Measurements from ENCODE around the gene LMOD2.

LMOD2 gene

DNA sequence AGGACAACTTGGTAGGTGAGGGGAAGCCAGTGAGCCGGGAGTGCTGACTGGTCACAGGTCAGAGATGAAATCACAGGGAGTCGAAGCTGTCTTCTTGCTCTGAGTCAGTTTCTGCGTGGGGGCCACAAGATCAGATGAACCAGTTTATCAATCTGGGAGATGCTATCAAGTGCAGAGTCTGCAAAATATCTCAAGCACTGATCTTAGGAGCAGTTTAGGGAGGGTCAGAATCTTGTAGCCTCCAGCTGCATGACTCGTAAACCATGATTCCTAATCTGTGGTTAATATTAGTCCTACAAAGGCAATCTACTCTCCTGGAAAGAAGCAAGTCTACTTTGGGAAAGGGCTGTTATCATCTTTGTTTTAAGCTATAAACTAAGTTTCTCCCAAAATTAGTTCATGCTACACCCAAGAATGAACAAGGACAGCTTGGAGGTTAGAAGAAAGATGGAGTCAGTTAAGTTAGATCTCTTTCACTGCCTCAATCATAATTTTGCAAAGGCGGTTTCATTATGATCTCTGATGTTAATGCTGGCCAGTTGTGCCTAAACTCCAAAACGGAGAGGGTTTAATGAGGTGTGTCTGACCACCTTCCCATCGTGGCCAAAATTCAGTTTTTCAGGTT lies 8.4 kb upstream of the LMOD2 start:
- H3K4me3 ChIP-seq = no peak overlapping the region

DNA sequence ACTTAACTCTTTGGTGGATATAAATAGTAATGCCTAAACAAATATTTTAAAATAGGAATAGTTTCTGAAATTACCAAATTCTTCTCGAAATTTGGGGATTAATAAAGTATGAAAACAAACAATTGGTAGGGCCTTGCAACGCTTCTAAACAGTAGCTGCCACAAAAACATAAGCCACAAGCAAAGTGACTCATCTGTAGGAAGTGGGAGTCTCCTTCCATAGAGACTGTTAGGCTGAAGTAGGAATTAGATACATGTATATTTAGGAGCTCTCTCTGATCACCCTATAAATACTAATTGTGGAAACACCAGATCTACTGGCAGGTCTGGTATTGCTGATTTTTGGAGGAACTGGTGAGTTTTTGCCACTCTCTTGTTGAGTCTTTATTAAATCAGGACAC lies 5.7 kb upstream of the LMOD2 start:
- H3K9me3 ChIP-seq (ENCODE audit: low read depth, low read length) = no peaks in the 10 kb centered on the region
- no peak overlapping the region for H3K4me3 ChIP-seq
- no peak overlapping the region for H3K9ac ChIP-seq (ENCODE audit: insufficient read length)
- TF ChIP-seq FOXP2 (optimal IDR thresholded peaks at IDR 0.05; ENCODE audit: control extremely low read depth, extremely low read length, insufficient read depth) = no peak
- TF ChIP-seq POLR2AphosphoS5 (IDR thresholded peaks at IDR 0.05; ENCODE audit: borderline replicate concordance, low read depth, low read length) = no peak
- no peak for TF ChIP-seq EZH2 (IDR thresholded peaks at IDR 0.05)
- H3K36me3 ChIP-seq (ENCODE audit: insufficient read depth, low read length) = no peaks in the 10 kb centered on the region
- no peak overlapping the region for H3K27ac ChIP-seq
- no peak for DNase-seq (ENCODE audit: low read depth, low spot score)

More for the DNA sequence above, 8.4 kb upstream of the LMOD2 start:
- Histone ChIP-seq H3K36me3 (ENCODE audit: insufficient read depth, low read length) (no peaks in the 10 kb centered on the region), H3K9ac (ENCODE audit: insufficient read length) (no peak overlapping the region), H3K9me3 (ENCODE audit: low read depth, low read length) (no peaks in the 10 kb centered on the region), H3K27ac (no peak overlapping the region)
- no peak for DNase-seq (ENCODE audit: low read depth, low spot score)
- TF ChIP-seq FOXP2 (optimal IDR thresholded peaks at IDR 0.05; ENCODE audit: control extremely low read depth, extremely low read length, insufficient read depth) (no peak), EZH2 (IDR thresholded peaks at IDR 0.05) (no peak), POLR2AphosphoS5 (IDR thresholded peaks at IDR 0.05; ENCODE audit: borderline replicate concordance, low read depth, low read length) (no peak)

DNA sequence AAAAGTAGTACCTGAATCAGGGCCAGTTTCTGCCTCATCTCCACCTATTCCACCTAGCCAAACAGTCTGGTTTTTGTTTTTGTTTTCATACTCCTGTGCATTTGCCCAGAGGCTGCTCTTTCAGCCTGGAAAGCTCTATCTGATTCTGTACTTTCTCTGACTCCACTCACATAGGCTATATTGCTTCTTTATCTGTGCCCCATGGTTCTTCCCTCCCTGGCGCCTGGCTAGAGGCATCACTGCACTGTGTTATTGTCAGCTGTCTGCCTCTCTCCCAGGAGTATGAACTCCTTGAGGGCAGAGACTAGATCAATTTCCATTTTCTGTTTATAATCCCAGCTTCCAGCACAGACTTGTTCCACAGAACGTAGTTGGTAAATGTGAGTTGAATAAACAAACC lies 5.1 kb upstream of the LMOD2 start:
- no peak overlapping the region for H3K4me3 ChIP-seq
- H3K36me3 ChIP-seq (ENCODE audit: insufficient read depth, low read length) = no peaks in the 10 kb centered on the region
- H3K27ac ChIP-seq = no peak overlapping the region
- DNase-seq (ENCODE audit: low read depth, low spot score) = no peak
- H3K9me3 ChIP-seq (ENCODE audit: low read depth, low read length) = no peaks in the 10 kb centered on the region
- H3K9ac ChIP-seq (ENCODE audit: insufficient read length) = no peak overlapping the region
- no peak for TF ChIP-seq FOXP2 (optimal IDR thresholded peaks at IDR 0.05; ENCODE audit: control extremely low read depth, extremely low read length, insufficient read depth)
- TF ChIP-seq EZH2 (IDR thresholded peaks at IDR 0.05) = no peak
- no peak for TF ChIP-seq POLR2AphosphoS5 (IDR thresholded peaks at IDR 0.05; ENCODE audit: borderline replicate concordance, low read depth, low read length)

DNA sequence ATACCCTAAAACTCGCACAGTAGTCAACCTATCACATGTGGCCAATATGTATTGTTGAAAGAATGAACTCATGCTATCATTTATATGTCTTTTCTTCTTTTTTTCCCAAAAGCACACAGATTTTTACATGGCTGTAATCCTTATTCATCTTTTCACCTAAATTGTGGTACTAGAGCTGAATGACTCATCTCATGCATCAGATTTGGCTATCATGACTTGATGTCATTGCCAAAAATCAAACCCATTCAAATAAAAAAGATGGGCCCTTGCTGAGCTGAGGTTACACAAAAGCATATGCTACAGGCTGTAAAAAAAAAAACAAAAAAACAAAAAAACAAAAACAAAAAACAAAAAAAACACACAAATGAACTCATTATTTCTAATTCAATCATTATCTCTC lies 3.3 kb upstream of the LMOD2 start:
- TF ChIP-seq EZH2 (IDR thresholded peaks at IDR 0.05) = no peak
- no peak for TF ChIP-seq FOXP2 (optimal IDR thresholded peaks at IDR 0.05; ENCODE audit: control extremely low read depth, extremely low read length, insufficient read depth)
- TF ChIP-seq POLR2AphosphoS5 (IDR thresholded peaks at IDR 0.05; ENCODE audit: borderline replicate concordance, low read depth, low read length) = no peak
- no peaks in the 10 kb centered on the region for H3K36me3 ChIP-seq (ENCODE audit: insufficient read depth, low read length)
- no peak overlapping the region for H3K9ac ChIP-seq (ENCODE audit: insufficient read length)
- H3K9me3 ChIP-seq (ENCODE audit: low read depth, low read length) = no peaks in the 10 kb centered on the region
- no peak overlapping the region for H3K27ac ChIP-seq
- H3K4me3 ChIP-seq = no peak overlapping the region
- no peak for DNase-seq (ENCODE audit: low read depth, low spot score)

DNA sequence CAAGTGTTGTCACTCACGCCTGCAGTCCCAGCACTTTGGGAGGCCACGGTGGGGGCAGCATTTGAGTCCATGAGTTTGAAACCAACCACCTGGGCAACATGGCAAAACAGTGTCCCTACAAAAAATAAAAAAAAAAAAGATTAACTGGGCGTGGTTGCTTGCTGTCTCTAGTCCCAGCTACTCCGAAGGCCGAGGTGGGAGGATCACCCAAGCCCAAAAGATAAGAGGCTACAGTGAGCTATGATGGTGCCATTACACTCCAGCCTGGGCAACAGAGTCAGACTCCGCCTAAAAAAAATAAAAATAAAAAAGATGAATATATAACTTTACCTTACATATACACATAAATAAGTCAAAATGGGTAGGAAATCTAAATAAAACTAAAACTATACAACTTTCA lies 2.5 kb upstream of the LMOD2 start:
- no peak for DNase-seq (ENCODE audit: low read depth, low spot score)
- TF ChIP-seq FOXP2 (optimal IDR thresholded peaks at IDR 0.05; ENCODE audit: control extremely low read depth, extremely low read length, insufficient read depth) (no peak), EZH2 (IDR thresholded peaks at IDR 0.05) (no peak), POLR2AphosphoS5 (IDR thresholded peaks at IDR 0.05; ENCODE audit: borderline replicate concordance, low read depth, low read length) (no peak)
- Histone ChIP-seq H3K27ac (no peak overlapping the region), H3K9me3 (ENCODE audit: low read depth, low read length) (no peaks in the 10 kb centered on the region), H3K9ac (ENCODE audit: insufficient read length) (no peak overlapping the region), H3K36me3 (ENCODE audit: insufficient read depth, low read length) (no peaks in the 10 kb centered on the region), H3K4me3 (no peak overlapping the region)

DNA sequence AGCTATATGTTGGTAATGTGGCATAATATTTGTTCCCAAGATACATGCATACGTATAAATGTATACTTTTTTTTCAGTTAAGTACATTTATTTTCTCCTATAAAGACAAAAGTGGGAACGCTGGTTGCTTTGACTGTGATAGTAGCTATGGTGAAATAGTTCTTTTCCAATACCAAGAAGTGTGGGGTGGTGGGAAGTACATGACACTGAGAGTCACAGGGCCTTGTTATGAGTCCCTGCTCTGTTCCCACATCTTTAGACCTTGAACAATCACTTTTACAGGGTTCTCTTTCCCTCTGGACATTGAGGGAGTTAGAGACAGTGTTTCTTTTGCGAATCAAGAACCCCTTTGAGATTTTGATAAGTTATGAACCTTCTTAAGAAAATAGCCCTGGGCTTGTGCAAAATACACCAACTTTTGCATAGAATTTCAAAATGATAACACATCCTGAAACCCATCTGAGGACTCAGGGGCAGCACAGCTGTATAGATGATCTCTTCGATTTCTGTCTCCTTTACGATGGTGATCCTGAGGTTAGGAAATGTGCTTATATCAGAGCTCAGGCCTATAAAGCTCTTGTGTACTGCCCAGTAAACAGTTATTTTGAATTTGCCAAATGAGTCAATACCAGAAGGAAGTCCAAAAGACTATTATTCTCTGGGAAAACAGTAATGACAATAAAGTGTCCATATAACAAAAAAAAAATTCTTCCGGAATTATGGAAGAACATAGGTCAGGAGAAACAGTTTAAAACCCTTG lies 1.1 kb downstream of the LMOD2 start:
- H3K4me3 ChIP-seq = no peak overlapping the region
- H3K36me3 ChIP-seq (ENCODE audit: insufficient read depth, low read length) = no peaks in the 10 kb centered on the region
- no peak for DNase-seq (ENCODE audit: low read depth, low spot score)
- no peak overlapping the region for H3K27ac ChIP-seq
- no peak overlapping the region for H3K9ac ChIP-seq (ENCODE audit: insufficient read length)
- no peaks in the 10 kb centered on the region for H3K9me3 ChIP-seq (ENCODE audit: low read depth, low read length)
- TF ChIP-seq EZH2 (IDR thresholded peaks at IDR 0.05) (no peak), FOXP2 (optimal IDR thresholded peaks at IDR 0.05; ENCODE audit: control extremely low read depth, extremely low read length, insufficient read depth) (no peak), POLR2AphosphoS5 (IDR thresholded peaks at IDR 0.05; ENCODE audit: borderline replicate concordance, low read depth, low read length) (no peak)

DNA sequence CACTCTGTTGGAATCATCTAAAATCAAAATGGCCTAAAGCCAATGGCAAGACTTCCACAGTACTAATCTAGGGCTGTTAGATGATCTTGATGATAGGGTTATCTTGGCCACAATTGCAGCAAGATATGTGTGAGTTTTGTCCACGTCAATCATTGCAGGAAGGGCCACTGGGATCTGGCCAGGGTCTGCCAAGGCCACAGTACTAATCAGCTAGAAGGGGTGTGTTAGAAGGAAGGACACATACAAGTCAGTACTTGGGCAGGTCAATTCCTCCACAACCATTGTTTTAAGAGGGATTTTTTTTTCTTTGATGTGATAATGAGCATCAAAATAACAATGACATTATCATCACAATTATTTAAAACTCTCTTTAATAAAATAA lies 1.6 kb downstream of the LMOD2 start:
- Histone ChIP-seq H3K27ac (no peak overlapping the region), H3K9me3 (ENCODE audit: low read depth, low read length) (no peaks in the 10 kb centered on the region), H3K36me3 (ENCODE audit: insufficient read depth, low read length) (no peaks in the 10 kb centered on the region), H3K9ac (ENCODE audit: insufficient read length) (no peak overlapping the region), H3K4me3 (no peak overlapping the region)
- no peak for DNase-seq (ENCODE audit: low read depth, low spot score)
- TF ChIP-seq FOXP2 (optimal IDR thresholded peaks at IDR 0.05; ENCODE audit: control extremely low read depth, extremely low read length, insufficient read depth) (no peak), POLR2AphosphoS5 (IDR thresholded peaks at IDR 0.05; ENCODE audit: borderline replicate concordance, low read depth, low read length) (no peak), EZH2 (IDR thresholded peaks at IDR 0.05) (no peak)

DNA sequence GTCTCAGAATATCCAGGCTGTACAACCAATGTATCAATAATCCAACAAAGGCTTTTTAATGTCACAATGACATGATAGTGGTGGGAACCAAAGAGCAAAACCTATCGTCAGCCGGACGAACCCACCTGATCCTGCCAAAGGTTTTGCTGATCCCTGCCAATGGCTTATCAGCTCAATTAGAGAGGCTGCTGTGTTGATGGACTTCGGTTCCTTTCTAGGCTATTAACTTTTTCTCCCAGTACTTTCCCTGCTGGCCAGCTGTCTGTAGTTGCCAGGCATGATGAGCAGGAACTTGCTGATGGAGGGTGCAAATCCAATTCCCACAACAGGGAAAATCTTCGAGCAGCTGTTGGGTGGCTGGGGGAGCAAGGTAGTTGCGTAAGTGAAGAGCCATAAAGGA lies 2.4 kb downstream of the LMOD2 start:
- Histone ChIP-seq H3K27ac (no peak overlapping the region), H3K9ac (ENCODE audit: insufficient read length) (no peak overlapping the region)
- TF ChIP-seq POLR2AphosphoS5 (IDR thresholded peaks at IDR 0.05; ENCODE audit: borderline replicate concordance, low read depth, low read length) (no peak), FOXP2 (optimal IDR thresholded peaks at IDR 0.05; ENCODE audit: control extremely low read depth, extremely low read length, insufficient read depth) (no peak), EZH2 (IDR thresholded peaks at IDR 0.05) (no peak)

More for the DNA sequence above, 2.4 kb downstream of the LMOD2 start:
- Histone ChIP-seq H3K4me3 (no peak overlapping the region), H3K36me3 (ENCODE audit: insufficient read depth, low read length) (no peaks in the 10 kb centered on the region), H3K9me3 (ENCODE audit: low read depth, low read length) (no peaks in the 10 kb centered on the region)
- no peak for DNase-seq (ENCODE audit: low read depth, low spot score)
